Measurements from ENCODE around the gene COX5B.
A peak's percentile ranks its signal among the peaks of the same experiment; 100 is the strongest.

The COX5B gene

GRCh38 chr2:97657986-97658690 is 12.3 kb downstream of the COX5B start:
- H3K4me1 ChIP-seq (ENCODE audit: insufficient read depth, low read length), result peaks cover 14% of the 10 kb centered on the region
- H3K9me3 ChIP-seq (ENCODE audit: low read length), result peaks cover 7% of the 10 kb centered on the region
- peaks cover 21% of the 10 kb centered on the region for H3K36me3 ChIP-seq (ENCODE audit: insufficient read depth, low read length)
- no peaks in the 10 kb centered on the region for H3K27me3 ChIP-seq (ENCODE audit: insufficient read depth, low read length)
- no peak overlapping the region for H2AFZ ChIP-seq (ENCODE audit: low read depth, low read length)
- H3K4me3 ChIP-seq (ENCODE audit: low read length), result no peak overlapping the region

DNA sequence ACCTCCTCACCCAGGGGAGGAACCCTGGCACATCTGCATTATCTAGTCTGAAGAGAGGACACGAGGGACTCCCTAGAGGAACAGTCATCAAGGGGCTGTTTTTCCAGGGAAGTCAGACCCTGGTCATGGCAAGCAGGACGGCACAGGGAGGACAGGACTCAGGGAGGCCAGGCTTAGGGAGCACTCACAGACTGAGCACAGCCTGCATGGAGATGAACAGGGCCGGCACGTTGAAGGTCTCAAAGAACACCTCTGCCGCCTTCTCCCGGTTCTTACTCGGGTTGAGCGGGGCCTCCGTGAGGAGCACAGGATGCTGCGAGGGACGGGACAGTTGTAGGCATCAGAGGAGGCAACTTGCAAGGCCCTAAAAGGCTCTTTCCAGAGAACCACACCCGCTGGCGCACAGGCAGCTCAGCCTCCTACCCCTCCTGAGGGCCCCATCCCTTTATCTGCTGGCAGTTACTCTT is 12.9 kb downstream of the COX5B start:
- H2AFZ ChIP-seq (ENCODE audit: low read depth, low read length), result no peak overlapping the region
- H3K36me3 ChIP-seq (ENCODE audit: insufficient read depth, low read length), result peaks cover 21% of the 10 kb centered on the region
- no peak overlapping the region for H3K4me3 ChIP-seq (ENCODE audit: low read length)
- H3K9me3 ChIP-seq (ENCODE audit: low read length), result peaks cover 7% of the 10 kb centered on the region
- peaks cover 14% of the 10 kb centered on the region for H3K4me1 ChIP-seq (ENCODE audit: insufficient read depth, low read length)
- H3K27me3 ChIP-seq (ENCODE audit: insufficient read depth, low read length), result no peaks in the 10 kb centered on the region

GRCh38 chr2:97659256-97660043 is 13.6 kb downstream of the COX5B start:
- Histone ChIP-seq H3K27me3 (ENCODE audit: insufficient read depth, low read length) (no peaks in the 10 kb centered on the region), H2AFZ (ENCODE audit: low read depth, low read length) (no peak overlapping the region), H3K36me3 (ENCODE audit: insufficient read depth, low read length) (peaks cover 21% of the 10 kb centered on the region), H3K4me1 (ENCODE audit: insufficient read depth, low read length) (peaks cover 14% of the 10 kb centered on the region), H3K9me3 (ENCODE audit: low read length) (peaks cover 3% of the 10 kb centered on the region), H3K4me3 (ENCODE audit: low read length) (no peak overlapping the region)

GRCh38 chr2:97660044-97660774 is 14.3 kb downstream of the COX5B start:
- Histone ChIP-seq H3K27me3 (ENCODE audit: insufficient read depth, low read length) (no peaks in the 10 kb centered on the region), H3K9me3 (ENCODE audit: low read length) (no peaks in the 10 kb centered on the region), H3K4me1 (ENCODE audit: insufficient read depth, low read length) (peaks cover 14% of the 10 kb centered on the region), H3K4me3 (ENCODE audit: low read length) (no peak overlapping the region), H3K36me3 (ENCODE audit: insufficient read depth, low read length) (peaks cover 21% of the 10 kb centered on the region), H2AFZ (ENCODE audit: low read depth, low read length) (no peak overlapping the region)

GRCh38 chr2:97660775-97661389 is 15.0 kb downstream of the COX5B start:
- H2AFZ ChIP-seq (ENCODE audit: low read depth, low read length), result no peak overlapping the region
- peaks cover 21% of the 10 kb centered on the region for H3K36me3 ChIP-seq (ENCODE audit: insufficient read depth, low read length)
- no peaks in the 10 kb centered on the region for H3K9me3 ChIP-seq (ENCODE audit: low read length)
- H3K4me3 ChIP-seq (ENCODE audit: low read length), result no peak overlapping the region
- H3K27me3 ChIP-seq (ENCODE audit: insufficient read depth, low read length), result no peaks in the 10 kb centered on the region
- peaks cover 14% of the 10 kb centered on the region for H3K4me1 ChIP-seq (ENCODE audit: insufficient read depth, low read length)

GRCh38 chr2:97661927-97662326 is 16.1 kb downstream of the COX5B start:
- no peak overlapping the region for H2AFZ ChIP-seq (ENCODE audit: low read depth, low read length)
- no peaks in the 10 kb centered on the region for H3K27me3 ChIP-seq (ENCODE audit: insufficient read depth, low read length)
- peaks cover 14% of the 10 kb centered on the region for H3K4me1 ChIP-seq (ENCODE audit: insufficient read depth, low read length)
- H3K36me3 ChIP-seq (ENCODE audit: insufficient read depth, low read length), result peaks cover 13% of the 10 kb centered on the region
- no peaks in the 10 kb centered on the region for H3K9me3 ChIP-seq (ENCODE audit: low read length)
- H3K4me3 ChIP-seq (ENCODE audit: low read length), result no peak overlapping the region

GRCh38 chr2:97662386-97662894 is 16.6 kb downstream of the COX5B start:
- peaks cover 14% of the 10 kb centered on the region for H3K4me1 ChIP-seq (ENCODE audit: insufficient read depth, low read length)
- H3K36me3 ChIP-seq (ENCODE audit: insufficient read depth, low read length), result peaks cover 8% of the 10 kb centered on the region
- no peaks in the 10 kb centered on the region for H3K9me3 ChIP-seq (ENCODE audit: low read length)
- no peaks in the 10 kb centered on the region for H3K27me3 ChIP-seq (ENCODE audit: insufficient read depth, low read length)
- H2AFZ ChIP-seq (ENCODE audit: low read depth, low read length), result no peak overlapping the region
- H3K4me3 ChIP-seq (ENCODE audit: low read length), result peak overlapping the region; percentile 59

DNA sequence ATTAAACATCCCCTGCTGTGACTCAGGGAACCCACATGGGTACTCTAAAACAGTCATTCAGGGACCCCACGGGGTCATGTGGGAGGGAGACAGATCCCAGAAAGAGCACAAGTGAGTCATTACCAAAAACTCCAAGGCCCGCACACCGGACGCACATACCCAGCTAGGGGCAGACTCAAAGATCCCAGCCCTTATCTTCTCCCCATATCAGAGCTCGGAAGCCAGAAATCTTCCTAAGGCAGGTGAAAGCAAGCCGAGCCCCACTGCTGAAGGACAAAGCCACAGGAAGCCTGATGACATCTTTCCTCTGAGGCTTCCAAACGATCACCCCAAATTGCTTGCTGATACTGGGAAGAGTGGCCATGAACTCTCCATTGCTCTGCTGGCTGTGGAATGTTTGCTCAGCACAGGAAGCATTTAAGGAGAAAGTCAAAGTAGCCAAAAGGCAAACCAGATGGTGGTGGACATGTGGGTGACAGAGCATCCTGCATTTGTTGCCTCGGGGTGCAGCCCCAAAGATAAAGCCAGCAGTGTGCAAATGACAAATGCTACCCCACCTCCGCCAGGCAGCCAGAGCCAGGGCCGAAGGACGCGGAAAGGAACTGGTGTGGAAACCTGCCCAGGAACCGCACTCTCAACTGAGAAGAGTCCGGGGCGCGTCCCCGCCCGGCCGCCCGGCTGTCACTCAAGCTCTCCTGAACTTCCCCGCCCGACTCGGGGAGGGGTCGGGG is 17.2 kb downstream of the COX5B start:
- Histone ChIP-seq H3K27me3 (ENCODE audit: insufficient read depth, low read length) (no peaks in the 10 kb centered on the region), H2AFZ (ENCODE audit: low read depth, low read length) (peak overlapping the region; percentile 1), H3K36me3 (ENCODE audit: insufficient read depth, low read length) (peaks cover 4% of the 10 kb centered on the region), H3K4me1 (ENCODE audit: insufficient read depth, low read length) (peaks cover 14% of the 10 kb centered on the region), H3K9me3 (ENCODE audit: low read length) (no peaks in the 10 kb centered on the region), H3K4me3 (ENCODE audit: low read length) (peak overlapping the region; percentile 59)

DNA sequence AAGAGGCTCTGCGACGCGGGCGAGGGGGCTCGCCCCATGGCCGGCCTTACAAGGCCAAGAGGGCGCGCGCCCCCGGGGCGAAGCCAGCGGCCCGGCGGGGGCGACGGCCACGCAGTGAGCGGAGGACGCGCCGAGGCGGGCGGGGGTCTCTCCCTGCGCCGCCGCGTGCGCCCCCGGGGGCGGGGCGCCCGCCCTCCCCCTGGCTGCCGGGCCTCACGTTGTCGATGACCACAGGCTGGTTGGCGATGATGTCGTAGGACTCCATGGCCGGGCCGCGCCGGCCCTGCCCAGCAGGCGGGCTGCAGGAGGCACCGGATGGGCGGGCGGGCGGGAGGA is 17.7 kb downstream of the COX5B start:
- Histone ChIP-seq H3K4me1 (ENCODE audit: insufficient read depth, low read length) (peaks cover 14% of the 10 kb centered on the region), H3K4me3 (ENCODE audit: low read length) (peak overlapping the region; percentile 59), H2AFZ (ENCODE audit: low read depth, low read length) (peak overlapping the region; percentile 1), H3K9me3 (ENCODE audit: low read length) (no peaks in the 10 kb centered on the region), H3K27me3 (ENCODE audit: insufficient read depth, low read length) (no peaks in the 10 kb centered on the region), H3K36me3 (ENCODE audit: insufficient read depth, low read length) (no peaks in the 10 kb centered on the region)

- Histone ChIP-seq H2AFZ (ENCODE audit: low read depth, low read length) (peak within 1 kb of the TSS; percentile 96), H3K27me3 (ENCODE audit: insufficient read depth, low read length) (no peaks in the 10 kb centered on the region)
These were observed 18.2 kb downstream of the COX5B start, which contains the start of gene ACTR1B for GRCh38 chr2:97663962-97664635. ACTR1B (minus strand) TSS chr2:97664044; CDS start chr2:97663890, 154 bp downstream.

GRCh38 chr2:97664636-97664970 is 18.7 kb downstream of the COX5B start:
- Histone ChIP-seq H3K9me3 (ENCODE audit: low read length) (no peaks in the 10 kb centered on the region), H3K4me1 (ENCODE audit: insufficient read depth, low read length) (peaks cover 14% of the 10 kb centered on the region), H3K36me3 (ENCODE audit: insufficient read depth, low read length) (no peaks in the 10 kb centered on the region), H3K4me3 (ENCODE audit: low read length) (peak overlapping the region; percentile 59), H2AFZ (ENCODE audit: low read depth, low read length) (peak overlapping the region; percentile 96), H3K27me3 (ENCODE audit: insufficient read depth, low read length) (no peaks in the 10 kb centered on the region)

More at GRCh38 chr2:97663962-97664635, 18.2 kb downstream of the COX5B start, which contains the start of gene ACTR1B:
- peak within 1 kb of the TSS; percentile 59 for H3K4me3 ChIP-seq (ENCODE audit: low read length)
- no peaks in the 10 kb centered on the region for H3K36me3 ChIP-seq (ENCODE audit: insufficient read depth, low read length)
- no peaks in the 10 kb centered on the region for H3K9me3 ChIP-seq (ENCODE audit: low read length)
- peaks cover 14% of the 10 kb centered on the region for H3K4me1 ChIP-seq (ENCODE audit: insufficient read depth, low read length)

- Histone ChIP-seq H3K4me3 (ENCODE audit: low read length) (no peak within 1 kb of the TSS), H3K27me3 (ENCODE audit: insufficient read depth, low read length) (no peaks in the 10 kb centered on the region), H2AFZ (ENCODE audit: low read depth, low read length) (no peak within 1 kb of the TSS), H3K4me1 (ENCODE audit: insufficient read depth, low read length) (no peaks in the 10 kb centered on the region), H3K9me3 (ENCODE audit: low read length) (no peaks in the 10 kb centered on the region), H3K36me3 (ENCODE audit: insufficient read depth, low read length) (no peaks in the 10 kb centered on the region)
These were observed 23.6 kb downstream of the COX5B start, which contains the start of gene C2orf92 for GRCh38 chr2:97669448-97669847. C2orf92 (plus strand) TSS chr2:97669713; CDS start chr2:97669789, 76 bp downstream.
